Body of pancreas (tissue), 4 donors: Measurements from ENCODE around the gene ICE2.

Source experiments
- CTCF ChIP-seq, 7 experiments: fragments of 450-650 bp in 4 of 7; fragments of 200-600 bp in 3 of 7; sonication (generic) in 3 of 7; IDR thresholded peaks; one replicate each; pipeline ENCODE4 v1.5.1; 2016 to 2019; ENCODE audit warnings: antibody characterized with exemption in 7 of 7
- POLR2A ChIP-seq, 3 donors: fragments of 450-650 bp; IDR thresholded peaks; one replicate each; pipeline ENCODE4 v1.6.1; 2016; ENCODE audit warnings: antibody characterized with exemption in 3 of 3, mild to moderate bottlenecking in 2 of 3

DNA sequence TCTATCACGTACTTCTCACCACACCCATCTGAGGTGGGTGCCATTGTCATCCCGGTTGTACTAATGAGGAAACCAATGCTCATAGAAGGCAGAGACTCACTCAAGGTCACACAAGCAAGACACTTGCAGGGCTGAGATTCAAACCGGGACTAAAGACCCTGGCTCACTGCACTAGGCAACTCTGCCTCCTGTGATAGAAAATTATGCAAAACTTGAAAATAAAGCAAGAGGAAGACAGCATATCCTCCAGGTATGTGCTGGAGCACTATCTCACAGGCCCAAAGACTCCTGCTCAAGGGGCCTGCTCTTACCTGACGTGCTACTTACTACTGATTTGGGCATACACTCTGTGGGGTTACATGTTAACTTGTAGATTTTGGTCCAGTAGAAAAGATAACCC is 106.7 kb downstream of the ICE2 start:
- TF ChIP-seq CTCF (IDR thresholded peaks at IDR 0.05) (no peak), POLR2A (IDR thresholded peaks at IDR 0.05) (no peak)
